Ishikawa (cell line): ENCODE measurements around the gene STK4.

Source experiments
- CEBPB ChIP-seq: IDR thresholded peaks from 2 replicates; pipeline ENCODE4 v1.6.1; 2012
- EGR1 ChIP-seq: IDR thresholded peaks from 2 replicates; pipeline ENCODE4 v1.6.1; 2012
- NFIC ChIP-seq: IDR thresholded peaks from 2 replicates; pipeline ENCODE4 v1.6.1; 2012
- TAF1 ChIP-seq: IDR thresholded peaks from 2 replicates; pipeline ENCODE4 v1.6.1; 2012; ENCODE audit warnings: low read depth, mild to moderate bottlenecking
- TCF12 ChIP-seq: IDR thresholded peaks from 2 replicates; pipeline ENCODE4 v1.6.1; 2012; ENCODE audit warnings: low read depth
- TEAD4 ChIP-seq: IDR thresholded peaks from 2 replicates; pipeline ENCODE4 v1.6.1; 2012

DNA sequence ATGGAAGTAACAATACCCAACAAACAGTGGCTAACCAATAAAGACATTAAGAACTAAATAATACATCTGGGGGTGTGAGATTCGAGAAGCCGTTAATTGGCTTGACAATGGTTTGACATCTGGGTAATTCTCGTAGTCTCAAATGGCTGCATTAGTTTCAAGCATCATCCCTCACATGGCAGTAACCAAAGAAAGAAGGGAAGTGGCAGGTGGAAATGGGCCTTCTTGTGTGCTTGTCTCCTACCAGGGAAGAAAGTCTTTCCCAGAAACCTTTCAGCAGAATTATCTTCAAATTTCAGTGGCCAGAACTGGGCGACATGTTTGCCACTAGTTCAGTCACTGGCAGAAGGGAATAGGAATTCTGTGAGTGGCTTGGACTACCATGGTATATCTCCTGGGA lies 10.4 kb downstream of the STK4 start:
- TF ChIP-seq EGR1 (no peak), NFIC (no peak), CEBPB (no peak), TAF1 (no peak), TCF12 (no peak), TEAD4 (no peak)
